ENCODE results near the gene KLHL10. TPM values are rescaled to one million over a fixed set of nuclear protein-coding genes. Genes with fewer than 3 reads are reported as not detected.
A peak's percentile ranks its signal among the peaks of the same experiment; 100 is the strongest.

KLHL10 gene
- total RNA-seq, 2 donors from 2014 or later = 0.15 TPM; not detected in 1

DNA sequence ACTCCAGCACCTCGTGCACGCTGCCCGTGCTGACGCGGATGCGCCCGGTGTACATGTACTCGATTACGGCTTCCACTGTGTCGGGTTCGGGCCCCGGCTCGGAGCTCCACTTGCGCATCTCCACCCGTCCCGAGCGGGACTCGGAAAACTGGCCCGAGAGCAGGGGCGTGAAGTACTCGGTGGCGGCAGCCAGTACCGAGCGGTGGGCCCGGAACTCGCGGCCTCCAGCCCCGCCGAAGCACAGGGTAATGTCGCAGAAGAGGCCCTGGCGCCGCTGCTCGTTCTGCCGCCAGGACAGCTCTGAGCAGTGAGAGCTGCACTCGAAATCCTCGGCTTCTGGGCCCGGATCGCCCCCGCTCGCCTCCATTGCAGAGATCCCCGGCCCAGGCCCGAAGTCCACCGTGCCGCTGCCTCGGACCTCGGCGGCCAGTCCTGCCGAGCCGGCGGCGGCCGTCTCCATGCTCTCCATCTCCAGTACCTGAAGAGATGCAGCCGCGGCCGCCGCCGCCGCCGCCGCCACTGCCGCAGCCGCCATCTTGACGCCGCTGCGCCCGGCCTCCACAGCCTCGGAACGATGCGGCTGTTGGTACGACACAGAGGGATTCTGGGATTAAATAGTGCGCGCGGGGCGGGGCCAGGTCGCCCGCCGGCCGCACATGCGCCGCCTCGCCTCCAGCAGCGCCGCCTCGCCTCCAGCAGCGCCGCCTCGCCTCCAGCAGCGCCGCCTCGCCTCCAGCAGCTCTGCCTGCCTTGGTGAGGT lies 27.4 kb downstream of the KLHL10 start, which contains the start of gene KLHL11:
Gene KLHL11 (minus strand): TSS at position 588 of the 760 bp plus-strand sequence. CDS start 53 bp downstream, at position 535.
- peaks cover 5% of the 10 kb centered on the region for H3K4me1 ChIP-seq (ENCODE audit: control insufficient read depth, insufficient read depth, low read length)
- peak within 1 kb of the TSS; percentile 91 for H3K4me3 ChIP-seq (ENCODE audit: low read length)
- H3K27me3 ChIP-seq (ENCODE audit: control insufficient read depth, insufficient read depth, low read length, poor library complexity, severe bottlenecking) = no peaks in the 10 kb centered on the region
- Mint-ChIP-seq H3K36me3 (ENCODE audit: low read depth) (peaks cover 33% of the 10 kb centered on the region), H3K27ac (peak within 1 kb of the TSS; percentile 84), H3K9me3 (no peaks in the 10 kb centered on the region), H3K27me3 (ENCODE audit: insufficient read depth) (no peaks in the 10 kb centered on the region), H3K4me3 (no peak within 1 kb of the TSS), H3K4me1 (peaks cover 16% of the 10 kb centered on the region)
- peak; percentile 98 for DNase-seq
- H3K36me3 ChIP-seq (ENCODE audit: control insufficient read depth, insufficient read depth, low read length) = peaks cover 29% of the 10 kb centered on the region
- TF ChIP-seq, protein P1, sequence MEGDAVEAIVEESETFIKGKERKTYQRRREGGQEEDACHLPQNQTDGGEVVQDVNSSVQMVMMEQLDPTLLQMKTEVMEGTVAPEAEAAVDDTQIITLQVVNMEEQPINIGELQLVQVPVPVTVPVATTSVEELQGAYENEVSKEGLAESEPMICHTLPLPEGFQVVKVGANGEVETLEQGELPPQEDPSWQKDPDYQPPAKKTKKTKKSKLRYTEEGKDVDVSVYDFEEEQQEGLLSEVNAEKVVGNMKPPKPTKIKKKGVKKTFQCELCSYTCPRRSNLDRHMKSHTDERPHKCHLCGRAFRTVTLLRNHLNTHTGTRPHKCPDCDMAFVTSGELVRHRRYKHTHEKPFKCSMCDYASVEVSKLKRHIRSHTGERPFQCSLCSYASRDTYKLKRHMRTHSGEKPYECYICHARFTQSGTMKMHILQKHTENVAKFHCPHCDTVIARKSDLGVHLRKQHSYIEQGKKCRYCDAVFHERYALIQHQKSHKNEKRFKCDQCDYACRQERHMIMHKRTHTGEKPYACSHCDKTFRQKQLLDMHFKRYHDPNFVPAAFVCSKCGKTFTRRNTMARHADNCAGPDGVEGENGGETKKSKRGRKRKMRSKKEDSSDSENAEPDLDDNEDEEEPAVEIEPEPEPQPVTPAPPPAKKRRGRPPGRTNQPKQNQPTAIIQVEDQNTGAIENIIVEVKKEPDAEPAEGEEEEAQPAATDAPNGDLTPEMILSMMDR (conservative IDR thresholded peaks at IDR 0.05) = peak; percentile 25
- H3K27ac ChIP-seq (ENCODE audit: low read depth, low read length) = peak within 1 kb of the TSS; percentile 64
- 0% methylated on average over 27 to 90 of the region's 90 CpGs for WGBS, 2 experiments (ENCODE audit: insufficient coverage in 1 of 2, insufficient read length in 1 of 2)
- peak within 1 kb of the TSS; percentile 78 for H3K9ac ChIP-seq (ENCODE audit: extremely low read depth, low read length, poor library complexity, severe bottlenecking)
- no peaks in the 10 kb centered on the region for H3K9me3 ChIP-seq (ENCODE audit: control insufficient read depth, low read length)

DNA sequence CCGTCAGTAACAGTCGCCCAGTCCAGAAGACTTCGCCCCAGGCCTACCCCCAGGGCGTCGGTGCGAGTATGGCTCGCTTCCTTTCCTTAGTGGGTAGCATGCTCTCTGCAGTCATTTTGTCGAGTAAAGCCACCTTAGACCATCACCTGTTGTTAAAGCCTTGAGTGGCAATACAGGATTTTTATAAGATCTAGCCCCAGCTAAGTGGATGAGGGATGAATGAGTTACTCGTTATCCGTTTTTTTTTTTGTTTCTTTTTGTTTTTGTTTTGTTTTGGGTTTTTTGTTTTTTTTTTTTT lies 27.9 kb downstream of the KLHL10 start:
- peak overlapping the region; percentile 84 for H3K27ac Mint-ChIP-seq
- no peak overlapping the region for H3K9ac ChIP-seq (ENCODE audit: extremely low read depth, low read length, poor library complexity, severe bottlenecking)
- H3K9me3 Mint-ChIP-seq = no peaks in the 10 kb centered on the region
- 2 to 18% methylated on average over 7 to 10 of the region's 10 CpGs for WGBS, 2 experiments (ENCODE audit: insufficient coverage in 1 of 2, insufficient read length in 1 of 2)
- no peaks in the 10 kb centered on the region for H3K9me3 ChIP-seq (ENCODE audit: control insufficient read depth, low read length)
- peak overlapping the region; percentile 54 for H3K27ac ChIP-seq (ENCODE audit: low read depth, low read length)
- peaks cover 33% of the 10 kb centered on the region for H3K36me3 ChIP-seq (ENCODE audit: control insufficient read depth, insufficient read depth, low read length)
- no peaks in the 10 kb centered on the region for H3K27me3 Mint-ChIP-seq (ENCODE audit: insufficient read depth)
- no peaks in the 10 kb centered on the region for H3K27me3 ChIP-seq (ENCODE audit: control insufficient read depth, insufficient read depth, low read length, poor library complexity, severe bottlenecking)
- H3K4me3 Mint-ChIP-seq = no peak overlapping the region
- DNase-seq = no peak
- peaks cover 12% of the 10 kb centered on the region for H3K4me1 Mint-ChIP-seq
- peak overlapping the region; percentile 23 for H3K4me3 ChIP-seq (ENCODE audit: low read length)
- TF ChIP-seq, protein P1 (conservative IDR thresholded peaks at IDR 0.05) = no peak
- peaks cover 5% of the 10 kb centered on the region for H3K4me1 ChIP-seq (ENCODE audit: control insufficient read depth, insufficient read depth, low read length)
- H3K36me3 Mint-ChIP-seq (ENCODE audit: low read depth) = peaks cover 38% of the 10 kb centered on the region

DNA sequence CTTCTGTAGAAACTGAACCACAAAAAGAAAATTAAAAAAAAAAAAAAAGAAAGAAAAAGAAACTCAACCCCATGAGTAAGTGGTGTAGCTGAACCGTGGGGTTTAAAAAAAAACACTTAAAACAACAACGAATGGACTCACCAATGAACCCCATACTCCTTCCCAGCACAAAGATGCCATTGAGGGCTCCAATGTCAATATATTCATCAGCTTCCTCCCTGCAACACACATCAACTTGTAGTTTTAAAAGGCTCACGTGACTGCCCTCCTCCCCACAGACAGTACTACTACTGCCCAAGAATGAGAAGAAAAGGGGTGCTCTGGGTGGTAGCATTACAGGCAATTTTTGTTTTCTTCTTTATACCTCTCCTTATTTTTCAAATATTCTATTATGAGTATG lies 30.9 kb downstream of the KLHL10 start:
- H3K9me3 ChIP-seq (ENCODE audit: control insufficient read depth, low read length) = no peaks in the 10 kb centered on the region
- H3K36me3 ChIP-seq (ENCODE audit: control insufficient read depth, insufficient read depth, low read length) = peaks cover 63% of the 10 kb centered on the region
- H3K9me3 Mint-ChIP-seq = no peaks in the 10 kb centered on the region
- no peaks in the 10 kb centered on the region for H3K27me3 Mint-ChIP-seq (ENCODE audit: insufficient read depth)
- TF ChIP-seq, protein P1 (conservative IDR thresholded peaks at IDR 0.05) = no peak
- peaks cover 5% of the 10 kb centered on the region for H3K4me1 ChIP-seq (ENCODE audit: control insufficient read depth, insufficient read depth, low read length)
- H3K4me3 ChIP-seq (ENCODE audit: low read length) = no peak overlapping the region
- peaks cover 67% of the 10 kb centered on the region for H3K36me3 Mint-ChIP-seq (ENCODE audit: low read depth)
- H3K4me1 Mint-ChIP-seq = peaks cover 7% of the 10 kb centered on the region
- DNase-seq = no peak
- H3K27ac ChIP-seq (ENCODE audit: low read depth, low read length) = no peak overlapping the region
- 90 to 97% methylated on average over 2 to 3 of the region's 3 CpGs for WGBS, 2 experiments (ENCODE audit: insufficient coverage in 1 of 2, insufficient read length in 1 of 2)
- H3K27me3 ChIP-seq (ENCODE audit: control insufficient read depth, insufficient read depth, low read length, poor library complexity, severe bottlenecking) = no peaks in the 10 kb centered on the region
- H3K9ac ChIP-seq (ENCODE audit: extremely low read depth, low read length, poor library complexity, severe bottlenecking) = no peak overlapping the region
- H3K4me3 Mint-ChIP-seq = no peak overlapping the region
- H3K27ac Mint-ChIP-seq = no peak overlapping the region

Data from endodermal cell (in vitro differentiated cells).